Stomach smooth muscle (tissue), 2 donors: ENCODE measurements around the gene EPHA3.

Experiments
- H3K27ac ChIP-seq: one replicate; pipeline ENCODE4 v1.7.0; 2013; ENCODE audit warnings: mild to moderate bottlenecking, low read length, inconsistent platforms
- H3K27me3 ChIP-seq, 2 donors: one replicate each; pipeline ENCODE4 v1.7.0; 2013; ENCODE audit warnings: low read length in 2 of 2; ENCODE audit not compliant: insufficient read depth in 2 of 2, control insufficient read depth in 1 of 2
- H3K36me3 ChIP-seq, 2 donors: one replicate each; pipeline ENCODE4 v1.7.0; 2013; ENCODE audit warnings: low read length in 2 of 2; ENCODE audit not compliant: control insufficient read depth in 2 of 2, insufficient read depth in 2 of 2
- H3K4me1 ChIP-seq: one replicate; pipeline ENCODE4 v1.7.0; 2013; ENCODE audit warnings: low read length; ENCODE audit not compliant: control insufficient read depth, insufficient read depth
- H3K4me3 ChIP-seq, 2 donors: one replicate each; pipeline ENCODE4 v1.7.0; 2013; ENCODE audit warnings: low read length in 2 of 2
- H3K9ac ChIP-seq, 2 donors: one replicate each; pipeline ENCODE4 v1.7.0; 2013; ENCODE audit warnings: low read length in 2 of 2, mild to moderate bottlenecking in 1 of 2
- H3K9me3 ChIP-seq, 2 donors: one replicate each; pipeline ENCODE4 v1.7.0; 2013; ENCODE audit warnings: low read length in 2 of 2; ENCODE audit not compliant: control insufficient read depth in 2 of 2
- donor health status: healthy.
- donor health status: Pancreatic carcinoma.

Gene EPHA3

GRCh38 chr3:89472101-89472500 is 364.7 kb downstream of the EPHA3 start:
- Histone ChIP-seq H3K9ac (no peak overlapping the region), H3K9me3 (no peaks in the 10 kb centered on the region), H3K27me3 (no peaks in the 10 kb centered on the region), H3K4me1 (no peaks in the 10 kb centered on the region), H3K36me3 (peaks cover 0 to 4% of the 10 kb centered on the region in 2 donors), H3K4me3 (no peak overlapping the region), H3K27ac (no peak overlapping the region)

- Histone ChIP-seq H3K9me3 (no peaks in the 10 kb centered on the region), H3K27me3 (no peaks in the 10 kb centered on the region), H3K36me3 (peaks cover 0 to 7% of the 10 kb centered on the region in 2 donors), H3K4me1 (no peaks in the 10 kb centered on the region), H3K9ac (no peak overlapping the region), H3K27ac (no peak overlapping the region), H3K4me3 (no peak overlapping the region)
Observed at GRCh38 chr3:89474333-89475130, 367.1 kb downstream of the EPHA3 start.

GRCh38 chr3:89488800-89489580 is 381.6 kb downstream of the EPHA3 start:
- H3K27ac ChIP-seq, result no peak overlapping the region
- no peak overlapping the region for H3K4me3 ChIP-seq
- no peaks in the 10 kb centered on the region for H3K36me3 ChIP-seq
- H3K4me1 ChIP-seq, result no peaks in the 10 kb centered on the region
- H3K9me3 ChIP-seq, result no peaks in the 10 kb centered on the region
- no peak overlapping the region for H3K9ac ChIP-seq
- H3K27me3 ChIP-seq, result no peaks in the 10 kb centered on the region

- Histone ChIP-seq H3K4me3 (no peak overlapping the region), H3K36me3 (no peaks in the 10 kb centered on the region), H3K27me3 (no peaks in the 10 kb centered on the region), H3K9ac (no peak overlapping the region), H3K4me1 (no peaks in the 10 kb centered on the region), H3K27ac (no peak overlapping the region), H3K9me3 (no peaks in the 10 kb centered on the region)
Observed at GRCh38 chr3:89490129-89490528, 382.7 kb downstream of the EPHA3 start.

- Histone ChIP-seq H3K27me3 (no peaks in the 10 kb centered on the region), H3K36me3 (no peaks in the 10 kb centered on the region), H3K9ac (no peak overlapping the region), H3K4me3 (no peak overlapping the region), H3K27ac (no peak overlapping the region), H3K9me3 (no peaks in the 10 kb centered on the region), H3K4me1 (no peaks in the 10 kb centered on the region)
Observed at GRCh38 chr3:89494734-89495133, 387.3 kb downstream of the EPHA3 start.

- no peak overlapping the region for H3K9ac ChIP-seq
- H3K9me3 ChIP-seq, result no peaks in the 10 kb centered on the region
- H3K36me3 ChIP-seq, result no peaks in the 10 kb centered on the region
- no peak overlapping the region for H3K4me3 ChIP-seq
- H3K27me3 ChIP-seq, result no peaks in the 10 kb centered on the region
- H3K27ac ChIP-seq, result no peak overlapping the region
- no peaks in the 10 kb centered on the region for H3K4me1 ChIP-seq
Observed at GRCh38 chr3:89503891-89504391, 396.5 kb downstream of the EPHA3 start.

GRCh38 chr3:89504432-89504831 is 397.0 kb downstream of the EPHA3 start:
- Histone ChIP-seq H3K27me3 (no peaks in the 10 kb centered on the region), H3K27ac (no peak overlapping the region), H3K36me3 (no peaks in the 10 kb centered on the region), H3K9me3 (no peaks in the 10 kb centered on the region), H3K4me3 (no peak overlapping the region), H3K9ac (no peak overlapping the region), H3K4me1 (no peaks in the 10 kb centered on the region)

GRCh38 chr3:89506462-89507103 is 399.2 kb downstream of the EPHA3 start:
- Histone ChIP-seq H3K27me3 (no peaks in the 10 kb centered on the region), H3K36me3 (no peaks in the 10 kb centered on the region), H3K9ac (no peak overlapping the region), H3K4me1 (no peaks in the 10 kb centered on the region), H3K4me3 (no peak overlapping the region), H3K27ac (no peak overlapping the region), H3K9me3 (no peaks in the 10 kb centered on the region)

GRCh38 chr3:89521328-89521727 is 413.9 kb downstream of the EPHA3 start:
- H3K4me1 ChIP-seq, result no peaks in the 10 kb centered on the region
- H3K36me3 ChIP-seq, result no peaks in the 10 kb centered on the region
- no peaks in the 10 kb centered on the region for H3K27me3 ChIP-seq
- no peaks in the 10 kb centered on the region for H3K9me3 ChIP-seq
- no peak overlapping the region for H3K4me3 ChIP-seq
- H3K27ac ChIP-seq, result no peak overlapping the region
- no peak overlapping the region for H3K9ac ChIP-seq

GRCh38 chr3:89522155-89522554 is 414.7 kb downstream of the EPHA3 start:
- Histone ChIP-seq H3K4me3 (no peak overlapping the region), H3K4me1 (no peaks in the 10 kb centered on the region), H3K27ac (no peak overlapping the region), H3K27me3 (no peaks in the 10 kb centered on the region), H3K36me3 (no peaks in the 10 kb centered on the region), H3K9me3 (no peaks in the 10 kb centered on the region), H3K9ac (no peak overlapping the region)
